Measurements from ENCODE around the gene BUB1B. TPM values are rescaled to one million over a fixed set of nuclear protein-coding genes. Genes with fewer than 3 reads are reported as not detected.
"Not testable (repeated sequence)": the region's sequence is repeated elsewhere in the genome, so short reads cannot be mapped to it uniquely, and the experiment has no call there.

The BUB1B gene
- polyA plus RNA-seq, 1 donor (not counting 4 experiments of a cell fraction or from before 2014, with no cell fraction given), result 19.7 TPM

DNA sequence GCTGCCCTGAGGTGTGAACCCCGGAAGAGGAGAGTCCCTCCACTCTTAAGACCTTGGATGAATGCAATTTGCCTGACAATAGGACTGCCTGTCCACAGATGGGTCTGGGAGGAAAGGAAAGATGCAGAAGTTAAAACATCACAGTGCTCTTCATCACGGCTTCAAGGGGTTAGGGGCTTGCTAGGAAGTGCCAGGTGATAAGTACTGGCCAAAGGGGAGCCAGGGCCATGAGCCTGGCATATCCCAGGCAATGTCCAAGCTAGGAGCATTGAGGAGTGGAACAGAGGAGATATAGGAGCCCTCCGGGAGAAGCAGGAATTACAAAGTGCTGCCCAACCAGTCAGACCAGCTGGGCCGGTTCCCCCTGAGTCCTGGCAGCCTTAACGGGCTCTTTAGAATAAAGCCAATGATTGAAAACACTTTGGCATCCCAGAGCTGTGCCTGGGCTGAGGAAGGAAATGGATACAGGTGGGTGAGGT, 36.0 kb upstream of the BUB1B start:
- peak; percentile 93 for FAIRE-seq
- H3K9me1 ChIP-seq (ENCODE audit: control insufficient read depth, extremely low read depth, insufficient read depth, low read length); dilution Hi-C loops (cut with MboI; ENCODE audit: extremely low pct_ligation_motif_present, low sequenced_read_pairs); H3K36me3 ChIP-seq (ENCODE audit: control insufficient read depth in 2 of 2, extremely low read depth in 1 of 2, insufficient read depth in 2 of 2, low read length in 2 of 2); H3K4me3 ChIP-seq (ENCODE audit: control insufficient read depth in 2 of 3, extremely low read depth in 1 of 3, insufficient read depth in 2 of 3, low read depth in 1 of 3, low read length in 3 of 3); H3K4me1 ChIP-seq (ENCODE audit: control insufficient read depth, extremely low read depth, insufficient read depth, low read length); DNase-seq (ENCODE audit: low read depth, low spot score); H3K4me2 ChIP-seq (ENCODE audit: control insufficient read depth, extremely low read depth, insufficient read depth, low read depth, low read length); H3K9me3 ChIP-seq (ENCODE audit: control insufficient read depth, low read depth, low read length); H3K27me3 ChIP-seq (ENCODE audit: control insufficient read depth, extremely low read depth, insufficient read depth, low read length); H3K27ac ChIP-seq (ENCODE audit: control insufficient read depth, insufficient read depth, low read length); H2AFZ ChIP-seq (ENCODE audit: control insufficient read depth, low read length); H3K9ac ChIP-seq (ENCODE audit: control insufficient read depth, extremely low read depth, insufficient read depth, low read length); H3K79me2 ChIP-seq (ENCODE audit: control insufficient read depth, insufficient read depth, low read length); H4K20me1 ChIP-seq (ENCODE audit: control insufficient read depth, extremely low read depth, insufficient read depth, low read length): not testable (repeated sequence)

DNA sequence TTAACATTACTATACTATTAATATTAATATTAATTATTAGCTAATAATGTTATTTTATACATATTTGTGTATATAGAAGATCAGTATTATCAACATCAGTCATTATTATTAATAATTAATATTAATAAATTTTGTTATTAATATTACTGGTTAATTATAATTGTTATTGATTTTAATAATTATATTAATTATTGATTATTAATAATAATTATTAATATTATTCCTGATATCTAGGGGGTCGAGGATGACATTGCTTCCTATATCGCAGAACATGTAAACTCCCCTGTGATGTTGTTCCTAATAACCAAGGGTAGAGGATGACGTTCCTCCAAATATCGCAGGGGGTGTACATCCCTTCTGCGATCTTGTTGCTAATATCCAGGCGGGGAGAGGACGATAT, 34.9 kb upstream of the BUB1B start:
- FAIRE-seq (no peak), DNase-seq (ENCODE audit: low read depth, low spot score) (no peak)
- H3K9me3 ChIP-seq (ENCODE audit: control insufficient read depth, low read depth, low read length), result no peaks in the 10 kb centered on the region
- no peaks in the 10 kb centered on the region for H3K79me2 ChIP-seq (ENCODE audit: control insufficient read depth, insufficient read depth, low read length)
- H3K4me2 ChIP-seq (ENCODE audit: control insufficient read depth, extremely low read depth, insufficient read depth, low read depth, low read length), result no peak overlapping the region
- H4K20me1 ChIP-seq (ENCODE audit: control insufficient read depth, extremely low read depth, insufficient read depth, low read length), result no peaks in the 10 kb centered on the region
- dilution Hi-C loops (cut with MboI; ENCODE audit: extremely low pct_ligation_motif_present, low sequenced_read_pairs), result no loop called here
- no peak overlapping the region for H2AFZ ChIP-seq (ENCODE audit: control insufficient read depth, low read length)
- H3K27ac ChIP-seq (ENCODE audit: control insufficient read depth, insufficient read depth, low read length), result no peak overlapping the region
- peaks cover 10% of the 10 kb centered on the region for H3K4me1 ChIP-seq (ENCODE audit: control insufficient read depth, extremely low read depth, insufficient read depth, low read length)
- no peak overlapping the region for H3K4me3 ChIP-seq (ENCODE audit: control insufficient read depth in 2 of 3, extremely low read depth in 1 of 3, insufficient read depth in 2 of 3, low read depth in 1 of 3, low read length in 3 of 3)
- no peaks in the 10 kb centered on the region for H3K9me1 ChIP-seq (ENCODE audit: control insufficient read depth, extremely low read depth, insufficient read depth, low read length)
- no peaks in the 10 kb centered on the region for H3K27me3 ChIP-seq (ENCODE audit: control insufficient read depth, extremely low read depth, insufficient read depth, low read length)
- TF ChIP-seq EZH2 (IDR thresholded peaks at IDR 0.05; ENCODE audit: low read length), result no peak
- no peak for TF ChIP-seq CTCF (optimal IDR thresholded peaks at IDR 0.05 in 1 of 3, IDR thresholded peaks at IDR 0.05 in 1 of 3, conservative IDR thresholded peaks at IDR 0.05 in 1 of 3; ENCODE audit: extremely low read depth in 1 of 3, insufficient read depth in 2 of 3, low read length in 3 of 3)
- no peak overlapping the region for H3K9ac ChIP-seq (ENCODE audit: control insufficient read depth, extremely low read depth, insufficient read depth, low read length)
- no peaks in the 10 kb centered on the region for H3K36me3 ChIP-seq (ENCODE audit: control insufficient read depth in 2 of 2, extremely low read depth in 1 of 2, insufficient read depth in 2 of 2, low read length in 2 of 2)

Data from keratinocyte (primary cell).